Inflammatory macrophage treated with lipopolysaccharide for 4 hours (primary cell): ENCODE data around the gene COL5A2.

ENCODE experiments used
- DNase-seq: peaks from one replicate; pipeline ENCODE4 v3.0.0-alpha.2; 2020

Gene COL5A2

DNA sequence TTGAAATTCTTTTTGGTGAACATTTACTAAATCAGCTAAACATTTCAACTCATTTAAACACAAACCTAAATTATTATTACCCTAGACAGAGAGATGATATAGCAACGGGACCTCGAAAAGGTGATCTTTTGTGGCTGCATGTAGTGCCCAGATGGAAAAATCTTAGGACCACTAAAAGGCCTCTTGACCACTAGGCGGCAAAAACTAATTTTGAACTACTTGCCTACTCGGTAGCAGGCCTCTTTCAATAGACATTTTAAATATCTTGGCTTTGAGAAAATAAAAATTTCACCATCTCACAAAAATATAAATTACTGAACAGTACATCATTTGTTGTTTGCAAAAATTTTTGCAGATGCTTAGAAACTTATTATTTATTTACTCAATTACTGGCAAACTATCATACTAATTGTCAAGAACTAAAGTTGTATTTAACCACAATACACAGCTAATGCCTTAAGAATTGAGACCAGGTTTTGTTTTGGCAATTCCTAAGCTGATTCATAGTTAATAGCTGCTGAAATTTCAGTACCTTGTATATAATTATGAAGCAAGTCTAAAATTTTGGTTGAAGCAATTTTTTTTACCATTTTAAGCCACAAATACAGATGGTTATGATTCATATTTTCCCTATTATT, 196.0 kb downstream of the COL5A2 start:
- no peak for DNase-seq
